Measurements from ENCODE around the gene NOM1. TPM values are rescaled to one million over a fixed set of nuclear protein-coding genes. Genes with fewer than 3 reads are reported as not detected.

Gene NOM1
- total RNA-seq, 2 donors from 2014 or later, result 12.7 to 21.4 TPM

DNA sequence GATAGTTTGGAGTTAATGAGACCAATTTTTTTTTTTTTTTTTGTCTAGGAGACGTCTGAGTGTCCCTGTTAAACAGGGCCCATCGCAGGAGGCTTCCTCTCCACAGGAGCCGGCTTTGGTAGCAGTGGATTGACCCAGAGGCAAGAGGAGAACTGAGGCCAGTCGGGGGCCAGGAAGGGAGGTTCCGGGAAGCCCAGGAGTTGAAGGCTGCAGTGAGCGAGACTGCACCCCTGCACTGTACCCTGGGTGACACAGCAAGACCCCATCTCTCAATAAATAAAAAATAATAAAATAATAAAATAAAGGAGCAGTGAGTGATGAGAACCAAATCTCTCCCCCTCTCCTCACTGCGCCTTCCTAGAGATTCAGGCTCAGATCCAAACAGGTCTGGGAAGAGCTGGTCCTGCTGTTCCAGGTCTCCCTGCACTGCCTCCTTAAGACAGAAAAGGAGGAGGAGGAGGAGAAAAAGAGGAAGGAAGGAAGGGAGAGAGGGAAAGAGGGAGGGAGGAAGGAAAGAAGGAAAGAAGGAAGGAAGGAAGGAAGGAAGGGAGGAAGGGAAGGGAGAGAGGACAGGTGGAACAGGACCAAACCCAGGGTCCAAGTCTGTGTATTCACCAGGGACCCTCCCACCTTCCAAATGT lies 57.4 kb downstream of the NOM1 start:
- DNase-seq, result no peak
- Histone ChIP-seq H3K4me1 (peaks cover 26% of the 10 kb centered on the region), H3K9me3 (no peaks in the 10 kb centered on the region), H3K27ac (peak overlapping the region; percentile 82), H3K4me3 (no peak overlapping the region), H3K27me3 (peaks cover 36% of the 10 kb centered on the region), H3K36me3 (no peaks in the 10 kb centered on the region), H3K9ac (ENCODE audit: low read depth in 2 of 2, low read length in 2 of 2) (peak overlapping the region in 1 of 2 donors; percentile 85)
- intact Hi-C loops (cut with DNase I), result no loop called here
- TF ChIP-seq, protein P1, sequence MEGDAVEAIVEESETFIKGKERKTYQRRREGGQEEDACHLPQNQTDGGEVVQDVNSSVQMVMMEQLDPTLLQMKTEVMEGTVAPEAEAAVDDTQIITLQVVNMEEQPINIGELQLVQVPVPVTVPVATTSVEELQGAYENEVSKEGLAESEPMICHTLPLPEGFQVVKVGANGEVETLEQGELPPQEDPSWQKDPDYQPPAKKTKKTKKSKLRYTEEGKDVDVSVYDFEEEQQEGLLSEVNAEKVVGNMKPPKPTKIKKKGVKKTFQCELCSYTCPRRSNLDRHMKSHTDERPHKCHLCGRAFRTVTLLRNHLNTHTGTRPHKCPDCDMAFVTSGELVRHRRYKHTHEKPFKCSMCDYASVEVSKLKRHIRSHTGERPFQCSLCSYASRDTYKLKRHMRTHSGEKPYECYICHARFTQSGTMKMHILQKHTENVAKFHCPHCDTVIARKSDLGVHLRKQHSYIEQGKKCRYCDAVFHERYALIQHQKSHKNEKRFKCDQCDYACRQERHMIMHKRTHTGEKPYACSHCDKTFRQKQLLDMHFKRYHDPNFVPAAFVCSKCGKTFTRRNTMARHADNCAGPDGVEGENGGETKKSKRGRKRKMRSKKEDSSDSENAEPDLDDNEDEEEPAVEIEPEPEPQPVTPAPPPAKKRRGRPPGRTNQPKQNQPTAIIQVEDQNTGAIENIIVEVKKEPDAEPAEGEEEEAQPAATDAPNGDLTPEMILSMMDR (IDR thresholded peaks at IDR 0.05), result no peak

DNA sequence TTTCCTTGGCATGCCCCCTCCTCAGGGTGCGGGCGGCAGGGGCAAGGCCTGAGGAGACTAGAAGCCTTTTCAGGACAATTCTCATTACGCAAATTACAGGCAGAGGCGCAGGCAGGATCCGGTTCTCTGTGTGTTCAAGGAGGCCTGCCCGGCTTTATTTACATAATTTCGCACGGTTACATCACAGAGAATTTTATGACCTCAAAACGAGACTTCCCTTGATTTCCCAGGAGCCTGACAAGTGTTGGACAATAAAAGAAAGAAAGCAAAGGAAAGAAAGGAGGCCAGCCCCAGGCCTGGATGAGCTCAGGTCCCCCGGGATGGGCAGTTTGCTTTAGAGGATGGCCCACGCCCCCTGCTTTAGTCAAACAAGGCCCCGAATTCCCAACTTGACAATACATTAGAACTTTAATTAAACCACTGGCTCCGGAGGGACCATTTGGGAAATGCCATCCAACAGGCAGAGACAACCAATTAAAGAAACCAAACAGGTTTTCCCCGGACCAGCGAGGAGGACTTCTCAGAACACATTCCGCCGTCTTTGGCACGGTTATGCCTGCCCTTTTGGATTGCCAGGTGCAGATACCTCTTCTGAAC lies 58.1 kb downstream of the NOM1 start:
- peak; percentile 77 for DNase-seq
- H3K27me3 ChIP-seq, result peaks cover 36% of the 10 kb centered on the region
- H3K36me3 ChIP-seq, result no peaks in the 10 kb centered on the region
- no peaks in the 10 kb centered on the region for H3K9me3 ChIP-seq
- H3K4me3 ChIP-seq, result peak overlapping the region; percentile 55
- intact Hi-C loops (cut with DNase I), result no loop called here
- peak overlapping the region; percentile 82 for H3K27ac ChIP-seq
- peak overlapping the region in 1 of 2 donors; percentile 95 for H3K9ac ChIP-seq (ENCODE audit: low read depth in 2 of 2, low read length in 2 of 2)
- peaks cover 26% of the 10 kb centered on the region for H3K4me1 ChIP-seq
- TF ChIP-seq, protein P1 (IDR thresholded peaks at IDR 0.05), result no peak

DNA sequence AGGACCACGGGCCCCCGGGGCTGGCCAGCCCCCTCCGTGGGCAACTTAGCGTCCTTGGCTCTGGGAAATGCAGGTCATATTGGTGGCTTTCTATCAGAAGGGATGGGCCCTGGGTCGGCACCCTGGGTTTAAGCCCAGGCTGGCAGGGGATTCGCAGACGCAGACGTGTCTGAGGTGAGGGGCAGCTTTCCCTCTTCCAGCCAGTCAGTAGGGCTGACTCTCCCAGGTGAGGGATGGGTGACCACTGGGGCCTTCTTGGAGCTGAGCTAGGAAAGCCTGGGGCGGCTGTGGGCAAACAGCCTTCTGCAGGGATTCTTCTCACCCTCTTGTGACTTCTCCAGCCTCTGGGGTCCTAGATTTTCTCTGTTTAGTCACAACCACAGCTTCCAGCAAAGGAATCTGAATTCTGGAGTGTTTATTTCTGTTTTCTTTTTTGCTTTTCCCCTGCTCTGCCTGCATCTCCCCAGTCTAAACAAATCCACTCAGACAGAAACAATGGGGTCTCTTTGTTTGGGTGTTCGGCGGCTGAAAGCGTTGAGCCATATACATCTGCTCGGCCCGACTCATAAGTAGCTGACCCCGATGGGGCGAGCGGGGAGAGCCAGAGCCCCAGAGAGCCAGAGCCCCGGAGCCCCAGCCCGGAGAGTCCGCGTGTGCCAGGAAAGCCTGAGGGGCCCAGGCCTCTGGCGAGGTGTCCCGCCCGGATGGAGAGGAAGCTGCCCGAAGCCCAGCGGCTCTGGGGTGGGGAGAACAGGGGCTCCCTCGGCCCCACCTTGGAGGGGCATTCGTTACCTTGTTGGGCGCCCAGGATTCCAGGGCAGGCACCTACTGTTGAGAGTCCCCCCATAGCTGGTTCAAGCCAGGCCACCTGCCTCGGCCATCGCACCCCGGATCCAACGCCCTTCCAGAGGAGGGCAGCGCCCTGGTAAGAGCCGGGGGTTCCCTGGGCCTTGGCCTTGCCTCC lies 59.0 kb downstream of the NOM1 start:
- intact Hi-C loops (cut with DNase I), result no loop called here
- H3K9ac ChIP-seq (ENCODE audit: low read depth in 2 of 2, low read length in 2 of 2), result peak overlapping the region; percentile 81 to 95

DNA sequence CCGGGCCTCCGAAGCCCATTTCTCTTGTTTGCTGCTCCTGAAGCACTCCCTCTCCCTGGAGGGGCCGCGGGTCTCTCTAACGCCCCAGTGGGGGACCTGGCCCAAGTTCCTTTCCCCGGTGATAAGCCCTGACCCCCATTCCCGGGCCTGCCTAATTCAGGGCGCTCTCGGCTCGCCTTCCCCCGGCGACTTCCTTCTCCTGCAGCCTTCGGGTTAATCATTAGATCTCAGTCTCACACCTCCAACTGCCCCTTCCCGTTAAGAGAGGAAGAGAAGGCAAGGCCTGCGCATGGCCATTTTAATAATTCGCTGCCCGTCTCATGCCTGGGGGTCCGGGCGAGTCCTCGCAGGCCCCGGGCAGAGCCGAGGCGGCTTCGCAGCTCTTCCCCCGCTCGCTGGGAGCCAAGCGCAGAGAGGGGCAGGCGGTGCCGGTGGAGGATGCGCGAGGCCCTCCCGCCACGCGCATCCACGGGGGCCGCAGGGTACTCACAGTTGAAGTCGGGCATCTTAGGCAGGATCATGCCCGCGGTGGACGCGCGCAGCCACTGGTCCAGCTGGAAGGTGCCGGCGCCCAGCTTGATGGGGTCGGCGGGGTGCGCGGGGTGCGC lies 59.8 kb downstream of the NOM1 start:
- H3K9me3 ChIP-seq, result no peaks in the 10 kb centered on the region
- H3K4me1 ChIP-seq, result peaks cover 22% of the 10 kb centered on the region
- peak overlapping the region; percentile 55 for H3K4me3 ChIP-seq
- no peaks in the 10 kb centered on the region for H3K36me3 ChIP-seq
- H3K9ac ChIP-seq (ENCODE audit: low read depth in 2 of 2, low read length in 2 of 2), result peak overlapping the region; percentile 81 to 95
- TF ChIP-seq, protein P1 (IDR thresholded peaks at IDR 0.05), result no peak
- intact Hi-C loops (cut with DNase I), result no loop called here
- H3K27me3 ChIP-seq, result peaks cover 28% of the 10 kb centered on the region
- peak overlapping the region; percentile 82 for H3K27ac ChIP-seq
- peak; percentile 78 for DNase-seq

More for the DNA sequence above, 59.0 kb downstream of the NOM1 start:
- Histone ChIP-seq H3K27me3 (peaks cover 32% of the 10 kb centered on the region), H3K27ac (peak overlapping the region; percentile 82), H3K36me3 (no peaks in the 10 kb centered on the region), H3K4me3 (peak overlapping the region; percentile 55), H3K9me3 (no peaks in the 10 kb centered on the region), H3K4me1 (peaks cover 26% of the 10 kb centered on the region)
- TF ChIP-seq, protein P1 (IDR thresholded peaks at IDR 0.05), result no peak
- no peak for DNase-seq

Data from colonic mucosa (tissue), 4 donors.